ENCODE results near the gene STARD9. TPM values are rescaled to one million over a fixed set of nuclear protein-coding genes. Genes with fewer than 3 reads are reported as not detected.
A peak's percentile ranks its signal among the peaks of the same experiment; 100 is the strongest.

Gene STARD9
- total and polyA plus RNA-seq, 4 donors, result 2.4 to 27.6 (median 10.8) TPM

DNA sequence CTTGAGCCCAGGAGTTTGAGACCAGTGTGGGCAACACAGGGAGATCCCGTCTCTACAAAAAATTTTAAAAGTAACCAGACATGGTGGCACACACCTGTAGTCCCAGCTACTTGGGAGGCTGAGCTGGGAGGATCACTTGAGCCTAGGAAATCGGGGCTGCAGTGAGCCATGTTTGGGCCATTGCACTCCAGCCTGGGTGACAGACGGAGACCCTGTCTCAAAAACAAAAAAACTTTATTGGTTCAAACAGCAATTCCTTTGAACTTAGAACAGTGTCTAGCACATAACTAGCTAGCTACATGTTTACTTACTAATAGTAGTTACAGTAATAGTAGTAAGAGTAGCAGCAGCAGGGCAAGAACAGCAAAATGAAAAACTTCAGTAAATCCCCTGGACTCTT lies 16.7 kb upstream of the STARD9 start:
- WGBS, 2 donors, result 97 to 100% methylated on average over 3 of the region's 3 CpGs
- peaks cover 7 to 18% (median 12%) of the 10 kb centered on the region in 4 donors for H3K36me3 ChIP-seq (ENCODE audit: control insufficient read depth in 4 of 4, insufficient read depth in 4 of 4, low read length in 4 of 4)

DNA sequence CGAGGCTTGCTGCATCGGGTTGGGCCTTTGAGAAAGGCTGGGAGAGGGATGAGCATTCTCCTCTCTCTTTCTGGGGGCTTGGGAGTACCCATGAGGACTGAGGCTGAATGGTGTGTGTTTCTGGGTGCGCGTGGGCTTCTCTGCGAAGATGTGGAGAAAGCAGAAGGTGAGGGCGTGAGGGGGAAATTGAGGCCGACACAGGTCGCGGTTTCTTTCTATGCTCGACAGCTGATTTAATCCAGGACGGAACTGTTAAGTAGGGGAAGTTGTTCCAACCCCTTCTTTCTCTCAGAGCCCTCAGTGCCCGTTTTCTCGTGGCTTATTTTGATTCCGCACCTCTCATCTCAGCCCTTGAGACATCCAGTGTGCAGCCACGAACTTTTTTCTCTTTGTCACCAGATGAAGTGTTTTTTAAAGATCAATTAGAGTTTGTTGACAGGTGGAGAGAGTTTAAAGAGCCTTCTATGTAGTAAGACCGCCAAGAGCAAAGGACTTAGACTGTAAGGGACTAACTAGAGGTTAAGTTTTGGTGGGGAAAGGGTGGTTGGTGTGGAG lies 711 bp downstream of the STARD9 start:
- no peaks in the 10 kb centered on the region for H3K27me3 ChIP-seq (ENCODE audit: control insufficient read depth in 3 of 3, insufficient read depth in 3 of 3, low read length in 2 of 3)
- no peaks in the 10 kb centered on the region for H3K9me3 ChIP-seq (ENCODE audit: control insufficient read depth in 4 of 4, insufficient read depth in 3 of 4, low read length in 3 of 4)
- peak overlapping the region in 1 of 2 donors; percentile 79 for H3K9ac ChIP-seq (ENCODE audit: insufficient read depth in 1 of 2, low read length in 2 of 2)
- TF ChIP-seq, protein P1, sequence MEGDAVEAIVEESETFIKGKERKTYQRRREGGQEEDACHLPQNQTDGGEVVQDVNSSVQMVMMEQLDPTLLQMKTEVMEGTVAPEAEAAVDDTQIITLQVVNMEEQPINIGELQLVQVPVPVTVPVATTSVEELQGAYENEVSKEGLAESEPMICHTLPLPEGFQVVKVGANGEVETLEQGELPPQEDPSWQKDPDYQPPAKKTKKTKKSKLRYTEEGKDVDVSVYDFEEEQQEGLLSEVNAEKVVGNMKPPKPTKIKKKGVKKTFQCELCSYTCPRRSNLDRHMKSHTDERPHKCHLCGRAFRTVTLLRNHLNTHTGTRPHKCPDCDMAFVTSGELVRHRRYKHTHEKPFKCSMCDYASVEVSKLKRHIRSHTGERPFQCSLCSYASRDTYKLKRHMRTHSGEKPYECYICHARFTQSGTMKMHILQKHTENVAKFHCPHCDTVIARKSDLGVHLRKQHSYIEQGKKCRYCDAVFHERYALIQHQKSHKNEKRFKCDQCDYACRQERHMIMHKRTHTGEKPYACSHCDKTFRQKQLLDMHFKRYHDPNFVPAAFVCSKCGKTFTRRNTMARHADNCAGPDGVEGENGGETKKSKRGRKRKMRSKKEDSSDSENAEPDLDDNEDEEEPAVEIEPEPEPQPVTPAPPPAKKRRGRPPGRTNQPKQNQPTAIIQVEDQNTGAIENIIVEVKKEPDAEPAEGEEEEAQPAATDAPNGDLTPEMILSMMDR (IDR thresholded peaks at IDR 0.05; ENCODE audit: control extremely low read depth, extremely low read depth), result no peak
- H3K36me3 ChIP-seq (ENCODE audit: control insufficient read depth in 4 of 4, insufficient read depth in 4 of 4, low read length in 4 of 4), result no peaks in the 10 kb centered on the region
- no peak for ATAC-seq (ENCODE audit: insufficient read depth, low FRiP score)
- H3K4me3 ChIP-seq, result peak overlapping the region; percentile 73
- peaks cover 2 to 27% (median 5%) of the 10 kb centered on the region in 5 donors for H3K4me1 ChIP-seq (ENCODE audit: control insufficient read depth in 5 of 5, insufficient read depth in 5 of 5, low read length in 5 of 5)
- WGBS, 2 donors, result 5 to 7% methylated on average over 16 of the region's 16 CpGs
- no peak for DNase-seq
- peak overlapping the region; percentile 88 to 92 for H3K27ac ChIP-seq (ENCODE audit: low read depth in 1 of 2, low read length in 1 of 2)

More for the DNA sequence above, 16.7 kb upstream of the STARD9 start:
- Histone ChIP-seq H3K4me1 (ENCODE audit: control insufficient read depth in 5 of 5, insufficient read depth in 5 of 5, low read length in 5 of 5) (no peaks in the 10 kb centered on the region), H3K27ac (ENCODE audit: low read depth in 1 of 2, low read length in 1 of 2) (no peak overlapping the region), H3K27me3 (ENCODE audit: control insufficient read depth in 3 of 3, insufficient read depth in 3 of 3, low read length in 2 of 3) (no peaks in the 10 kb centered on the region), H3K9me3 (ENCODE audit: control insufficient read depth in 4 of 4, insufficient read depth in 3 of 4, low read length in 3 of 4) (no peaks in the 10 kb centered on the region), H3K9ac (ENCODE audit: insufficient read depth in 1 of 2, low read length in 2 of 2) (no peak overlapping the region), H3K4me3 (no peak overlapping the region)
- TF ChIP-seq, protein P1 (IDR thresholded peaks at IDR 0.05; ENCODE audit: control extremely low read depth, extremely low read depth), result no peak
- ATAC-seq (ENCODE audit: insufficient read depth, low FRiP score) (no peak), DNase-seq (no peak)

DNA sequence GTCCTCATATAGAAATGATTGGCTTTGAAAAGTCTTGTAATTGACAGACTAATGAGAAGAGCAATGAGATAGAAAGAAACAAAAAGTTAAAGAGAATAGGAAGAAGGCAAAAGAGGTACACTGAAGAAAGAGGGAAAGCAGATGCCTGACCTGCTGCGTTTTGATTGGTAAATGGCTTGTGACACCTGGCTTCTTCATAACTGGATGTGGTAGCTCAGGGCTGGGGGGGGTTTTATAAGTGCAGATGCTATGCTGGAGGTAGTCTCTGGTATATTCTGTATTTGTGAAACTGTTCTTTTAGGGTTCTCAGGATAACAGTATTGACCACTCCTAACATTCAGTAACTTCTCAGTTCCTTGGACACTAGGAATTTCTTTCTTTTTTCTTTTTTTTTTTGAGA lies 1.4 kb downstream of the STARD9 start:
- no peak overlapping the region for H3K4me3 ChIP-seq
- TF ChIP-seq, protein P1 (IDR thresholded peaks at IDR 0.05; ENCODE audit: control extremely low read depth, extremely low read depth), result no peak
- WGBS, 2 donors, result 67 to 85% methylated on average over 1 of the region's 1 CpG
- no peaks in the 10 kb centered on the region for H3K9me3 ChIP-seq (ENCODE audit: control insufficient read depth in 4 of 4, insufficient read depth in 3 of 4, low read length in 3 of 4)
- no peaks in the 10 kb centered on the region for H3K36me3 ChIP-seq (ENCODE audit: control insufficient read depth in 4 of 4, insufficient read depth in 4 of 4, low read length in 4 of 4)
- H3K9ac ChIP-seq (ENCODE audit: insufficient read depth in 1 of 2, low read length in 2 of 2), result no peak overlapping the region
- no peak overlapping the region for H3K27ac ChIP-seq (ENCODE audit: low read depth in 1 of 2, low read length in 1 of 2)
- H3K27me3 ChIP-seq (ENCODE audit: control insufficient read depth in 3 of 3, insufficient read depth in 3 of 3, low read length in 2 of 3), result no peaks in the 10 kb centered on the region
- DNase-seq (no peak), ATAC-seq (ENCODE audit: insufficient read depth, low FRiP score) (no peak)
- H3K4me1 ChIP-seq (ENCODE audit: control insufficient read depth in 5 of 5, insufficient read depth in 5 of 5, low read length in 5 of 5), result peaks cover 3 to 31% (median 6%) of the 10 kb centered on the region in 5 donors

Measured in lung (tissue), 12 donors.